SU-DHL-6 (cell line): ENCODE results near the gene FXYD4.

Experiments used
- EZH2phosphoT487 ChIP-seq: fragments of 200-600 bp; sonication (generic), shearing (Covaris generic); conservative IDR thresholded peaks from 2 replicates; pipeline ENCODE4 v1.6.1; 2018; ENCODE audit warnings: mild to moderate bottlenecking, antibody characterized with exemption, low read length, moderate library complexity, mixed read lengths
- TF ChIP-seq, protein P1 (sequence below): fragments of 200-600 bp; sonication (generic); IDR thresholded peaks from one replicate; pipeline ENCODE4 v1.5.1; 2017; ENCODE audit warnings: antibody characterized with exemption, mild to moderate bottlenecking, low read length, moderate library complexity; ENCODE audit not compliant: insufficient read depth, poor library complexity, severe bottlenecking

DNA sequence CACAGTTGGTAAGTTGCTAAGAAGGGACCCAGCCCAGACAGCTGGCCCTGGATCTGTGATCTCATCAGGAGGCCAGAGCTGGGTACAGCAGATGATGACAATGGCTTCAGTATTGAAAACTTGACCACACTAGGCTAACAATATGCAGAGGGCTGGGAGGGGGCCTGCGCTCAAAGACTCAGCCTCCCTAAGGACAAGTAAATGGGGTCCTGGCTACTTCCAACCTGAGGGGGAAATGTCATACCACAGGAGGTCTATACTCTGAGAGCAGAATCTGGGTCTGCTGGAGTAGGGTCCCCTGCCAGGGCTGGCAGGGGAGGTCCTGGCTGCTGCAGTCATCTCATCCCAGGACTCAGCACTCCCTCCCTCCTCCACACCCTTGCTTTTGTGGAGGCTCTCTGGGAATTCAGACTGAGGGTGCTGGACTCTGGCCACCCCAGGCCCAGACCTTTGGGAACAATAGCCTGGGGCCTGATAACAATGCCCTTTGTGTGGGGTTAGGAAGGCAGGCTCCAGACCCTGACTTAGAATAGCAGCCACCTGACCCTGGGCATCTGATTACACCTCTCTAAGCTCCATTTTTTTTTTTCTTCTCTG, 1.4 kb downstream of the FXYD4 start:
- TF ChIP-seq, protein P1, sequence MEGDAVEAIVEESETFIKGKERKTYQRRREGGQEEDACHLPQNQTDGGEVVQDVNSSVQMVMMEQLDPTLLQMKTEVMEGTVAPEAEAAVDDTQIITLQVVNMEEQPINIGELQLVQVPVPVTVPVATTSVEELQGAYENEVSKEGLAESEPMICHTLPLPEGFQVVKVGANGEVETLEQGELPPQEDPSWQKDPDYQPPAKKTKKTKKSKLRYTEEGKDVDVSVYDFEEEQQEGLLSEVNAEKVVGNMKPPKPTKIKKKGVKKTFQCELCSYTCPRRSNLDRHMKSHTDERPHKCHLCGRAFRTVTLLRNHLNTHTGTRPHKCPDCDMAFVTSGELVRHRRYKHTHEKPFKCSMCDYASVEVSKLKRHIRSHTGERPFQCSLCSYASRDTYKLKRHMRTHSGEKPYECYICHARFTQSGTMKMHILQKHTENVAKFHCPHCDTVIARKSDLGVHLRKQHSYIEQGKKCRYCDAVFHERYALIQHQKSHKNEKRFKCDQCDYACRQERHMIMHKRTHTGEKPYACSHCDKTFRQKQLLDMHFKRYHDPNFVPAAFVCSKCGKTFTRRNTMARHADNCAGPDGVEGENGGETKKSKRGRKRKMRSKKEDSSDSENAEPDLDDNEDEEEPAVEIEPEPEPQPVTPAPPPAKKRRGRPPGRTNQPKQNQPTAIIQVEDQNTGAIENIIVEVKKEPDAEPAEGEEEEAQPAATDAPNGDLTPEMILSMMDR: no peak
- no peak for TF ChIP-seq EZH2phosphoT487
